ENCODE results near the gene CDK5RAP1.
A peak's percentile ranks its signal among the peaks of the same experiment; 100 is the strongest.
"Not testable (repeated sequence)": the region's sequence is repeated elsewhere in the genome, so short reads cannot be mapped to it uniquely, and the experiment has no call there.

Gene CDK5RAP1

GRCh38 chr20:33419140-33419974, 18.0 kb upstream of the CDK5RAP1 start:
- DNase-seq = no peak

- no peak for DNase-seq
These were observed 16.7 kb upstream of the CDK5RAP1 start for GRCh38 chr20:33418033-33418432.

- no peak for DNase-seq
These were observed 14.6 kb upstream of the CDK5RAP1 start for GRCh38 chr20:33415948-33416347.

GRCh38 chr20:33412484-33412838, 11.1 kb upstream of the CDK5RAP1 start:
- DNase-seq = no peak

- no peak for DNase-seq
These were observed 10.6 kb upstream of the CDK5RAP1 start for GRCh38 chr20:33411711-33412483.

- no peak for DNase-seq
These were observed 9.9 kb upstream of the CDK5RAP1 start for GRCh38 chr20:33411242-33411641.

GRCh38 chr20:33410081-33410742, 8.9 kb upstream of the CDK5RAP1 start:
- DNase-seq = no peak

- no peak for DNase-seq
These were observed 7.7 kb upstream of the CDK5RAP1 start for GRCh38 chr20:33408716-33409654.

GRCh38 chr20:33408313-33408712, 7.0 kb upstream of the CDK5RAP1 start:
- DNase-seq = no peak

GRCh38 chr20:33407796-33408195, 6.5 kb upstream of the CDK5RAP1 start:
- no peak for DNase-seq

GRCh38 chr20:33407251-33407650, 5.9 kb upstream of the CDK5RAP1 start:
- no peak for DNase-seq

- DNase-seq = no peak
These were observed 3.0 kb upstream of the CDK5RAP1 start for GRCh38 chr20:33404281-33404680.

GRCh38 chr20:33401921-33402369, 626 bp upstream of the CDK5RAP1 start:
- peak in 1 of 2 donors; percentile 28 for DNase-seq

GRCh38 chr20:33400812-33401183, 521 bp downstream of the CDK5RAP1 start:
- DNase-seq = no peak

GRCh38 chr20:33399924-33400323, 1.4 kb downstream of the CDK5RAP1 start:
- no peak for DNase-seq

GRCh38 chr20:33394718-33395117, 6.6 kb downstream of the CDK5RAP1 start:
- no peak for DNase-seq

GRCh38 chr20:33393609-33394008, 7.7 kb downstream of the CDK5RAP1 start:
- DNase-seq = no peak

GRCh38 chr20:33391722-33392415, 9.4 kb downstream of the CDK5RAP1 start:
- DNase-seq = no peak

GRCh38 chr20:33389326-33389725, 12.0 kb downstream of the CDK5RAP1 start:
- DNase-seq = not testable (repeated sequence)

GRCh38 chr20:33388268-33388667, 13.1 kb downstream of the CDK5RAP1 start:
- DNase-seq = no peak

- DNase-seq = no peak
These were observed 14.1 kb downstream of the CDK5RAP1 start for GRCh38 chr20:33387177-33387576.

- DNase-seq = no peak
These were observed 14.6 kb downstream of the CDK5RAP1 start for GRCh38 chr20:33386673-33387072.
